Myocyte (in vitro differentiated cells): ENCODE results near the gene NKX1-1. TPM values are rescaled to one million over a fixed set of nuclear protein-coding genes. Genes with fewer than 3 reads are reported as not detected.
"Not testable (repeated sequence)": the region's sequence is repeated elsewhere in the genome, so short reads cannot be mapped to it uniquely, and the experiment has no call there.

Experiments used
- DNase-seq: peaks from one replicate; pipeline ENCODE4 v3.0.0-alpha.2; 2012; ENCODE audit warnings: low read depth
- total RNA-seq: library from RNA; depleted of rRNA; stranded (reverse); fragments of >200 nt; gene quantifications from 2 replicates; pipeline ENCODE4 v1.2.3, GENCODE V29; 2014

Gene NKX1-1
- total RNA-seq, 1 donor from 2014 or later: not detected

GRCh38 chr4:1375051-1375721 is 31.1 kb downstream of the NKX1-1 start:
- no peak for DNase-seq

- DNase-seq: no peak
Measured at GRCh38 chr4:1374706-1375045, 31.6 kb downstream of the NKX1-1 start.

- no peak for DNase-seq
Measured at GRCh38 chr4:1373892-1374705, 32.1 kb downstream of the NKX1-1 start.

- DNase-seq: not testable (repeated sequence)
Measured at GRCh38 chr4:1372576-1372975, 33.7 kb downstream of the NKX1-1 start.

- no peak for DNase-seq
Measured at GRCh38 chr4:1371176-1372165, 34.8 kb downstream of the NKX1-1 start.

GRCh38 chr4:1370321-1371124 is 35.7 kb downstream of the NKX1-1 start:
- no peak for DNase-seq

GRCh38 chr4:1369479-1370079 is 36.7 kb downstream of the NKX1-1 start:
- DNase-seq: no peak

GRCh38 chr4:1369091-1369450 is 37.2 kb downstream of the NKX1-1 start:
- DNase-seq: no peak

- DNase-seq: no peak
Measured at GRCh38 chr4:1368421-1369090, 37.7 kb downstream of the NKX1-1 start.

- no peak for DNase-seq
Measured at GRCh38 chr4:1367936-1368289, 38.3 kb downstream of the NKX1-1 start.

GRCh38 chr4:1367230-1367935 is 38.9 kb downstream of the NKX1-1 start:
- DNase-seq: no peak

- DNase-seq: no peak
Measured at GRCh38 chr4:1366371-1367229, 39.6 kb downstream of the NKX1-1 start.

GRCh38 chr4:1365271-1366178 is 40.7 kb downstream of the NKX1-1 start:
- peak; percentile 37 for DNase-seq

GRCh38 chr4:1364748-1365147 is 41.5 kb downstream of the NKX1-1 start:
- no peak for DNase-seq

GRCh38 chr4:1364217-1364616 is 42.0 kb downstream of the NKX1-1 start:
- DNase-seq: no peak

GRCh38 chr4:1363513-1363912 is 42.7 kb downstream of the NKX1-1 start:
- no peak for DNase-seq

- no peak for DNase-seq
Measured at GRCh38 chr4:1362521-1362920, 43.7 kb downstream of the NKX1-1 start.
